SIG-M5 (cell line): Measurements from ENCODE around the gene CMIP.

ENCODE experiments used
- DNase-seq: peaks from one replicate; lab custom pipeline; 2025; lab: John Stamatoyannopoulos, UW

Gene CMIP

DNA sequence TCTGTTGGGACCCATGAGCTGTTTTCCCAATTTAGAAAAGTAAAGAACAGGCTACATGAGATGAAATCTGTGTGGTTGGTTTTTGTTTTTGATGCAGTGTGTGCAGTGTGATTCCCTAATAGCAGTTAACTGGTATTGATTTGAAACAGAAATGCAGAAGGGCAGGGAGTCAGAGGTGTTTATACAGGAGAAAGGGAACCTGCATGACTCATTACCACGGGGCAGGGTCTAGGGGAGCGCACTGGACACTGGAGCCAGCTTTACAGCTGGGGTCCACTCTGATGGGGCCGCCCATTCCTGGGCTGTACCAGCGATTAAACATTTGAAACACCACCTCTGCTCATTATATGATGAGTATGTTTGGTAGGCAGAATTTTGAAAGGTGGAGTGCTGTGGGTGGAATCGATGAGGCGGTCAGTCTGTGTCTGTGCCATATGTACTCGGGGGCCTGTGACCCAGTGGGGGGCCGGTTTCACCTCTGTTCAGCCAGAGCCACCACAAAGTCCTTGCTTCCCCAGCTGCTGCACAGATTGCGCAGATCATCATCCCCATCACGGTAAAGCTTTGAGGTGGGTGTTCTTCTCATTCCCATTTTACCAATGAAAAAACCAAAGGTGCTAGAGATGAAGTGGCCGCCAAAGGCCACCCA is 142.5 kb downstream of the CMIP start:
- DNase-seq = no peak

DNA sequence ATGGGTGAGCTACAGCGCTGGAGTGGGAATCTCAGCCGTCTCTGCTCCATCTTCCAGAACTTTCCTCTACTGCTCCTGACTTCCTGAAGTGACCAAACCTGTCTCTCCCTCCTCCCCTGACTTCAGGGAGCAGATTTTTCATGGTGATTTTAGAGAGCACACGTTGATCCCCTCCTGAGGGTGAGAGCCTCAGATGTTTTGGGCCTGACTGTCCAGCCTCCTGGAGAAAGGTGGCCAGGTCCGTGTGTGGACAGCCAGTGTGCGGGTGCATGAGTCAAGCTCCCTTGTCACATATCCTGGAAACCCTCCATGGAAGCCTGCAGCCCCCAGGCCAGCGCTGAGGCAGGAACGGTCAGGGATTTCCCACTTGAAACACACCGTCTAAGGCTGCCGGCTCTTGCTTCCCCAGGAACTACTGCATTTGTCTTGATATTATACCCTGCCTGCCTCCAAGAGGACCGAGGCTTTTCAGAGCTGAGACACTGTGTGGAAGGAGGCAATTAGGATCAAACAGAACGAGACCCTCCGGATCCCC is 143.1 kb downstream of the CMIP start:
- DNase-seq = no peak

DNA sequence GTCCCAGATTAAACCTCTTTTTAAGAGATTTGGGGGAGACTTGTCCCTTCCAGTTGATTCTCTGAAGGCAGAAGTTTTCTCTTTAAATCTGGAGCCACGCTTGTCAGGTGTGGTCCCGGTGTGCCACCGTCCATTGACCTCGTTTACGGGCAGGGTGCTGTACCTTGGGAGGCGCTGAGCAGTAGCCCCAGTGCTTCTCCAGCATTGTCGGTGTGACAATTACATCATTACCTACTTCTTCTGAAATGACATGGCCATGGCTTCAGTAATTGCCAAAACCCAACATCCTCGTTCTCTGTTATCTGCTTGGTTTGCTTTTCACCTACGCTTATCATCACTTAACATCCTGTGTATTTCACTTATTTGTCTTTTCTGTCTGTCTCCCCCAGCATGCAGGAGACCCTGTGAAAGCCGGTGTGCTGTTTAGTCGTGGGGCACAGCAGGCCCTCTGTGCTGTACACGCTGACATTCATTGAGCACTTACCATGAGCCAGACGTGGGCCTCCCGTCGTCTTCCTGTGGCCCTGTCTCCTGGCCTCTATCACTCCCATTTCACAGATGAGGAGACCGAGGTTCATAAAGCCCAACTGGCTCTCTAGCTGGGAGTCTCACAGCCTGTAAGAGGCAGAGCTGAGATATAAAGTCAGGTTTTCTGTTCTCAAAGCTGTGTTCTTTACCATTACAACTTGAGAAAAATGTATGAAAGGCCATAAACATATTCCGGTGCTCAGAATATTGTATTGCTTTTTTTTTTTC is 143.9 kb downstream of the CMIP start:
- DNase-seq = no peak

DNA sequence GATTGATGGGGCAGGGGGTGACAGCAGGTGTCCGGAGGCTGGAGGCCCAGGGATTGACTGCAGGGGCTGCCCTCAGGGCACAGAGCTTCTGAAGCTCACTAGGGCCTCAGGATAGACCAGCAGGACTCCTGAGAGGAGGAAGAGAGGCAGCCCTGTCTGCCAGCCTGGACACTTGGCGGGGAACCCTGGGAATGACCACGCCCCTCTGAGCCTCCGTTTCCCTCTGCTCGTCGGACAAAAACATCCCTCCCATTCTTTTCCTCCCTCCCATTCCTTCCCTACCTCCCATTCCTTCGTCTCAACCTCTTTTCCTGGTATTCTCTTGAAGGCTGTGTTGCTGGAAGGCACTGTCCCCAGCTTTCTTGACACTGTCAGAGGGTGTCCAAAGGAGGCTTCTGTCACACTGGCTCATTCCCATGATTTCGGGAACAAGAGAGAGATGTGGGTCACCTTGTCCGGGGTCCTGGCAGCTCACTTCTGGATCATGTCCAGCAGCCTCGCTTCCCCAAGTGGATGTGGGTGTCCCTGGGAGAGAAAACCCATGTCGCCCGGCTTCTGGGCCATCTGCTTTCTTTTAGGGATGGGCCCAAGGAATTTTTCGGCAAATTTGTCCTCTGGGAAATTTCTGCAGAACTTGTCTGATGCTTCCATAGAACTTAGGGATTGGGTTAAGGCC is 145.5 kb downstream of the CMIP start:
- no peak for DNase-seq

DNA sequence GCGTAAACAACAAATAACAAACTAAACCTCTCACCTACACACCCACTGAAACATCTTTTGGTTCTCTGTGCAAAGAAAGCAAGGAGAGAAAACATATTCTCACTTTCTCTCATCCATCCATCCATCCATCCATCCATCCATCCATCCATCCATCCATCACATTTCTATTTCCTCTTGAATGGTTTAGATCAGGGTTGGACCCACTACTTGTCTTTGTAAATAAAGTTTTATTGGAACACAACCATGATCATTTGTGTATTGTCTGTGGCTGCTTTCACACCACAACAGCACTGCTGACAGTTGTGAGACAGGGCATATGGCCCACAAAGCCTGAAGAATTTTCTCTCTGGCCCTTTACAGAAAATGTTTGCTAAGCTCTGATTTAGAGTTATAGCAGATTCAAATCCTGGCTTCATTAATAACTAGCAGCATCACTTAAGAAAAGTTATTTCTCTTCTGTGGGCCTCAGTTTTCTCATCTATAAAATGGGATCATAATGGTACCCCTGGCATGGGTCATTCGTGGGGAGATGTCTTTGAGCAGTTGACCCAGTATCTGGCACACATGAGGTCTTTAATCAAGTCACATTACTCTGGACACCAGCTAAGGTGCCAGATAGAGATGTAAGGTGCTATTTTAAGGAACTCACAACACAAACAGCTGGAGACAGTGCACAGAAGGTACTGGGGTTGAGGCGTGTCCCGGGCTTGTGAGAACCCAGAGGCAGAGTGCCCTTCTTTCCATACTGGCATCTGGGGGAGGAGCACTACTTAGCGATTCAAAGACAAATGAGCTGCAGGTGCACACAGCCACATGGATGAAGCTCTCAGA is 146.3 kb downstream of the CMIP start:
- DNase-seq = no peak

DNA sequence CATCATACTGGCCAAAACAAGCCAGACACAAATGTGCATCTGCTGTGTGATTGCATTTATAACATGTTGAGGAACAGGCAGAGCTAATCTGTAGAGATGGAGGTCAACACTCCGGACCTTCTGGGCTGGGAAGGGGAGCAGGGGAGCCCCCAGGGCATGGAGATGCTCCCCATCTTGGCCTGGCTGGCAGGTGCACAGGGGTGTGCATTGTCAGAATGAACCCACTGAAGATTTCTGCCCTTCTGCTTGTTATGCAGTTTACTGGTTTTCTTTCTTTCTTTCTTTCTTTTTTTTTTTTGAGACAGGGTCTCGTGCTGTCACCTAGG is 146.9 kb downstream of the CMIP start:
- no peak for DNase-seq

DNA sequence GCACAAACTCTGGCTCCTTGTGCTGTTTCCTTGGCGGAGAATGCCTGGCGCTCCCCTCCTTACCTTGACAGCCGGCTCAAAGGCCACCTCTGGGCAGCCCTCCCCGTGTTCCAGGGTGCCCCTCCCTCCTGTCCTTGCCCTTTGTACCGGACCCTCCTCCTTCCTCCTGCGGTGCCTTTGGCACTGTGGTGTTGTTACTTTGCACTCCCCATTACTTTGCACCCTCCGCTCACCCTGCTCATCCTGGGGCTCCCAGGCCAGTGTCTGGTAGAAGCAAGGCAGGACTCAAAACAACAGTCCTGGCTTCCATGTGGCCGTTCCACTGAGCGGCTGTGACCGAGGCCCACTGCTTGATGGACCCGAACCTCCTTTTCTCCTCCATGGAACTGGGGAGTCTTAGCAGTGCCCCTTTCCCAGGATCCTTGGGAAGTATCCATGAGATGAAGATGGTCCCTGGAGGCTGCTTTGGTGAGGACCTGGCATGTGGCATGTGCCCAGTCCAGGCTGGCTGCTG is 147.8 kb downstream of the CMIP start:
- DNase-seq = no peak

DNA sequence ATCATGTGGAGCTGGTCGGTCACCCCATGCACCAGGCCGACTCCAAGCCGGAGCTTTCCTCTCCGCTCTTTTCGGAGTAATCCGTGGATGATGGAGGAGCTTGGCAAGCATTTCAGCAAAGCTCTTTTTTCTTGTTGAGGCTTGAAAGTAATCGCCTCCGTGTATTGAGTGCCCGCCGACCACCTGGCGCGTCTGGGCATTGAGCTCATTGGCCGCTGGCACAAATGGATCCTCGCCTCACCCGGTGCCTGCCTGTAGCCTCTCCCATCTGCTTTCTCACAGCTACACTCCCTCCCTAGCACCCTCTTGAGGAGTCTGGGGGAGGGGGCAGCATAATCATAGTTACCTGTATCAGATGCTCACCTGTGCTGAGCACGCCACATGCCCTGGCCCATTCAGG is 148.9 kb downstream of the CMIP start:
- no peak for DNase-seq

DNA sequence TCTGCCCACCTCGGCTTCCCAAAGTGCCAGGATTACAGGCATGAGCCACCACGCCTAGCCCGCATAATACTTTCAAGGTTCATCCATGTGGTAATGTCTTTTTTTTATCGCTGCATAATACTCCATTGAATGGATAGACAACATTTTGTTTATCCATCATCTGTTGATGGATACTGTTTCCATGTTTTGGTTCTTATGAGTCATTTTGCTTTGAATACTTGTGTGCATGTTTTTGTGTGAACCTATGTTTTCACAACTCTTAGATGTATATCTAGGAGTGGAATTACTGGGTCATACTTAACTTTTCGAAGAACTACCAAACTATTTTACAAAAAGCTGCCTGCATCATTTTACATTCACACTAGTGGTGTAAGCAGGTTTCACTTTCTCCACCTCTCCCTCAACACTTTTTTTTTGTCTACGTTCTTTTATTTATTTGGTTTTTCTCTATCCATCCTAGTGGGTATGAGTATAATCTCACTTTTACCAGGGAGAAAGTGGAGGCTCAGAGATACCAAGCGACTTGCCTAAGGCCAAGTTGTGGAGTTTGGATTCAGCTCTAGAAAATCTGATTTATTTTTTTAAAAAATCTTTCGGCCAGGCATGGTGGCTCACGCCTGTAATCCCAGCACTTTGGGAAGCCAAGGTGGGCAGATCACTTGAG is 151.2 kb downstream of the CMIP start:
- DNase-seq = no peak

DNA sequence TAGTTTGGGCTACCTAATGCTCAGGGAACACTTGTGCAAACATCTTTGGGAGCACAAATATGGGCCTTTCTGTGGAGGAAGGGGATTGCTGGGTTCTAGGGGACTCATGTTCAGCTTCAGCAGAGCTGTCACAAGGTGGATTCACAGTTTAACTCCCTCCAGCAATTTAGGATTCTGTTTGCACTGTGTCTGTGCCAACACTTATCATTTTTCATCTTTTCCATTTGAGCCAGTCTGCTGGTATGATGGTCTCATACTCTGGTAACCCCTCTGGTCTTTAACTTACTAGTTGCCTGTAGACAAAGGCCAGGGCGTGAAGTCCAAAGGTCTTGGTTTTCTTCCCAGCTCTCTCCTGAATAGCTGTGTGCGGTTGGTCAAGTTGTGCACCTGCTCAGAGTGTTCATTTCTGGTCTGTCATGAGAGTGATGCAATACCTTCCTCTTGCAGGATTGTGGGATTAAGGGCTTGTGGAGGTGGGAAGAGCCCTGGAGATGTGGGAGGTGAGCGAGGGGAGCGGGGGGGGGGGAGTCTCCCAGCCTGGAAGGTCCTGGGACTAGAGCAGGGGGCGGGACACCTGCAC is 152.6 kb downstream of the CMIP start:
- DNase-seq = no peak

DNA sequence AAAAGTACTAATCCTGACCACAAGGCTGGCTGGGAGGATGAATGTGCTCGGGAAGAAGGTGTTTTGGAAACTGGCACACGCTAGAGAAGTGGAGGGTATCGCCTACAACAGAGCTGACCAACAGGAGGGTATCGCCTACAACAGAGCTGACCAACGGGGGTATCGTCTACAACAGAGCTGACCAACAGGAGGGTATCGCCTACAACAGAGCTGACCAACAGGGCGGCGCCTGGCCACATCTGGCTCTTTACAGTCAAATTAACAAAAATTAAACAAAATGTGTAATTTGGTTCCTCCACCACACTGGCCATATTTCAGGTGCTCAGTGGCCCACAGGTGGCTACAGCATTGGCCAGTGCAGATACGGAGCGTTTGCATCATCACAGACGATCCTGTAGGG is 153.5 kb downstream of the CMIP start:
- DNase-seq = no peak

DNA sequence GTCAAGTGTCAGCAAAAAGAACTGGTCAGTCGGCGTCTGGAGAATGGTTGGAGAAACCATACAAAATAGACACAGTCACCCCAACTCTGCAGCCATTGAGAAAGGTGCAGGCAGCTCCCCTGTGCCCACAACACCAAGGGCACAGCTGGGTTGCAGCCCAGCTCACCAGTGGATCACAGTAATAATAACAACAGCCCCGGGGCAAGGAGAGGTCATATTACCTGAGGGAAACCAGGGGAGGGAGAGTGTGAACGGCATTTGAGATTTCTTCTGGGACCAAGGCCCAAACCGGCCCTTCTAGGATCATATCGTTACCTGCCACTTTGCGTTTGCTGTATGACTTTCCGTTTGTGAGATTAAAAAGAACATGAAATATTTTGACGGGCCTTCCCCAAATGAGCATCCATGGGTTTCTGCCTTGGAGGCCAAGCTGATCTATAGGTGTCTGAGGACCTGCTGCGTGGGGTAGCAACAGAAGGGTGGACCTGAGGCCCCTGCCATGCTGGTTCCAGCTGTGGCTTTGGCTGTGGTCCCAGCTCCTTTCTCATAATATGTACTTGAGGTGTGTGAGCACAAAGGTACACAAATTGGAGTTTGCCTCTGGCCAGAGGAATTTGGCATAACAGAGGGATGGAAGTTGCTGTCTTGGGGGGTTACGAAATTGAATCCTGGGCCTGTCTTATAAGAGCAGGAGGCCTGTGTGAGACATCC is 154.6 kb downstream of the CMIP start:
- no peak for DNase-seq

DNA sequence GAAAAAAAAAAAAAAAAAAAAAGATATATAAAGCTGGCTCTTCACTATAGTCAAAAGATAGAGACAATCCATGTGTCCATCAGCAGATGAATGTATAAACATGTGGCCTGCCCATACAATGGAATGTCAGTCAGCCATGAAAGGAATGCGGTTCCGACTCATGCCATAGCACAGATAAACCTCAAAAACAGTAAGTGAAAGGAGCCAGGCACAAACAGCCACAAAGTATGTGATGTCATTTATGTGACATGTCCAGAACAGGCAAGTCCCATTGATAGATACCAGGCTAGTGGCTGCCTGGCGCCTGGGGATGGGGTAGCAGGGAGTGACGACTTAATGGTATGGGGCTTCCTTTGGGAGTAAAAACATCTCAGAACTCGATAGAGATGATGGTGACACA is 155.7 kb downstream of the CMIP start:
- DNase-seq = no peak

DNA sequence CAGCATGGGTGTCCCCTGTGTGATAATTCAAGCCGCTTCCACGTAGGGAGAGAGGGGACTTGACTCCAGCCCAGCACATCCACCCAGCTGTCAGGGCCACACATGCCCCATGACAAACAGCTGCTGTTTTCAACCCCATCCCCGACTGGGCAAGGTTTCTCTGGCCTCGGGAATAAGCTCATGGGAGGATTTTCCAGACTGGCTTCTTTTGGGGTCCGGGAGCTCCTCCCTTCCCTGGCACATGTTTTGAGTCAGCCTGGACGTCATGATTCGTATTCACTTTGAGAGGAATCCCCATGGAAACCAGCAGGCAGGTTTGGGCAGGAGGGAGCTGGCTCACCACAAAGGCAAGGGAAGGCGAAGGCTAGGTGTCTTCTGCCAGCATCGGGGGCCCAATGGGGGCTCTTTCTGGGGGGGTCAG is 156.4 kb downstream of the CMIP start:
- no peak for DNase-seq

DNA sequence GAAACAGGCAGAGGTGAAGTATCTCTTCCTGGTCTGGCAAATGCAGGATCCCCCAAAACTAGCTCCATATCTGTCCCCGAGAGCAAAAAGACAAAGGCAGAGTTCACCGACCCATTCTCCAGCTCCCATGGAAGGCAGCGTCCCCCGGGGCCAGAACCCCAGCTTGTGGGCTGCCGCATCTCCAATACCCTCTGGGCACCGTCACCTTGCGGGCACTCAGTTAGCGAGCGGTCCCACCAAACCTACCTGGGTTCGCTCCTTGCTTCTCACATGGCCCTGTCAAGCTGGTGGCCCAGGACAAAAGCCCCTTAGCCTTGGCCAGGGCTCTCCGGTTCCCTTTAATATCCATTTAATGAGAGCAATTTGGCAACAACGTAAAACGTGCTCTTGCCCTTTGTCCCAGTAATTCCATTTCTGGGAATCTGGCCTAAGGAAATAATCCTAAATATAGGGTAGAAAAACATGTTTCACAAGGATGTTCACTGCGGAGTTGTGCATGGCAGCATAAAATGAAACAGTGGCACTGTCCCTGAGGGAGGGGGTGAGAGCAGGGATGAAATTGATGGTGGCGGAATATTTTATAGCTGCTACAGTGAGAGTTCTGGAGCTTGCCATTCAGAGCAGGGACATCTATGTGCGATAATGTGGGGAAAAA is 157.1 kb downstream of the CMIP start:
- DNase-seq = no peak

DNA sequence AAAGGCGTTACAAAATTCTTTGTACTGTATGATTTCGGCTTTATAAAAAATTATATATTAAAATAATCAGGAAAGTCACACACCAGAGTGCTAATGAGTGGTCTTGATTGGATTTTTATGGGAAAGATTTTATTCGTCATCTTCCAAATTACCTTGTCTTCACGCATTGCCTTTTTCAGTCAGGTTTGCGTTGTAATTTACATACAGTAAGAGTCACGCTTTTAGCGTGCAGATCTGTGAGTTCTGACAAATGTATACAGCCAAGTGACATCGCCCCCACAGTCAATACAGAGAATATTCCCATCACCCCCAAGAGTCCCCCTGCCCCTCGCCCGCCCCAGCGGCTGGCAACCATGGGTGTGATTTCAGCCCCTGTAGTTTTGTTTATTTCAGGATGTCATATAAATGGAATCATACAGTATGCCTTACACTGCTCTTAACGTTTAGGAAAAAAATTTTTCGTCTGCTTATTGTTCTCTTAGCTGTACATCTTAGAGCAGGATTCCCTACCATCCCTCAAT is 157.7 kb downstream of the CMIP start:
- DNase-seq = no peak

DNA sequence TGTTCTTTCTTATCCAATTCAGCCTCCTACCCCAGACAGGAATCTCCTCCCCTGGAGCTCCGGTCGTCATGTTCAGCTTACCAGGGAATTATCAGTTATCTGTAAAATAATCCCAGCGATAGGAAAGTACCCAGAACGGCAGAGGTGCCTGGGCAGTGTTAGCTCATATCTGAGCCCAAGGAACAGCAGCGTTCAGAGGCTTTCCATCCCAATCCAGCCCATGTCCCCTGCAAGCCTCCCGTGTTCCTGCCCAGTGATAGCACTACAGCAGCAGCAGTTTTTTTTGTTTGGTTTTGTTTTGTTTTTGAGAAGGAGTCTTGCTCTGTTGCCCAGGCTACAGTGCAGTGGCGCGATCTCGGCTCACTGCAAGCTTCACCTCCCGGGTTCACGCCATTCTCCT is 158.2 kb downstream of the CMIP start:
- no peak for DNase-seq

DNA sequence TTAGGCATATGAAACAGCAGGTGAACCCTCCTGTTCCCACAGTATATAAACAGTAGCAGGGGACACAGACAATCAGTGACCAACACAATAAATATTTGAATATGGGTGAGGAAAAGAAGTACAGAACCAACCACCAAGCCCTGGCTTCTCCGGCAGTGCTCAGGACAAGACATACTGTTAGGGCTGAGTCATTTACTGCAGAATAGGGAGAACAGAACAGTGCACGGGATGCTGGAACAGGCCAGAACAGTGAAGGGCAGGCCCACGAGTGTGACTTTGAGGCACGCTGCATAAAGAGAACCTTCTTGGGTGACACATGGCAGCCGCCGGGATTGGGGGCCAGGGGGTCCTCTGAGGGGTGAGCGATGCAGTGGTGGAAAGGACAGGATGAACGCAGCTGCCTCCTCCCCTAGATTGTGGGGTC is 160.4 kb downstream of the CMIP start:
- DNase-seq = no peak

DNA sequence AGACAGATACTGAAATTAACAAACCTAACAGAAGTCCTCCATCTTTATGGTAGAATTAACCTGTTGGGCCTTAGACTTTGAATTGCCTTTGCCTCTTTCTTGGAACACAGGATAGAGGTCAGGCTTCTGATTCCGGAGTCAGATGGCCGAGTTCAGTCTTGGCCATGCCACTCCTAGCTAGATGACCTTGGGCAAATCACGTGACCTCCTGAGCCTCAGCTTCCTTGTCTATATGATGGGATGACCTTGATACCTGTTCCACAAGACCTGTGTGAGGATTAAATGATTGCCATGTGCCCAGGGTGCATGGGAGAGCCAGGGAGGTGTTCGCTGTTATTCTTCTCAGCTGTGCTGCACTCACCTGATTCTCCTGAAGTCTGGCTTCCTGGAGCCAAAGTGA is 161.4 kb downstream of the CMIP start:
- DNase-seq = no peak

DNA sequence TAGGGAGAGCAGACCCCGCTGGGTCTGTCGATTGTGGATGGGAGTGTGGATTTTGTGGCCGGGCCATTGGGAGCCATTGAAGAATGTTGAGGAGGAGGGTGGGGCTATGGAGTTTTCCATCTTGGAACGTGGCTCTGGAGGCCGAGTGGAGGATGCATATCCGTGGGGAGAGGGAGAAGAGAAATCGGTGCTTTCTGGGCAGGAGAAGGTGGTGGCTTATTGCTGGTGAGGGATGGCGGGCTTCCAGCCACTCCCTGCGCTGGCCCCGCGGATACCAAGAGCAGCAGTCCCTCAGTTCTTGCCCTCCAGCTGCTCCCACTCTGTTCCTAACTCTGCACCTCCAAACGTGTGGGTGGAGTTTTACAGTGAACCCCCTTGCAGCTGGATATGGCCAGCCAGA is 162.4 kb downstream of the CMIP start:
- DNase-seq = no peak
